BLaER1 treated with 17β-estradiol and CSF1 and Interleukin-3, amounts not matched to agents 10 nM and 100 nM (cell line): Measurements from ENCODE around the gene RPS6KA5.

ENCODE experiments used
- H3K27ac ChIP-seq, 11 experiments: shearing (Covaris generic); formaldehyde crosslinking; 2 replicates each; pipeline ENCODE4 v1.8.1; 2022
- H3K27me3 ChIP-seq, 11 experiments: shearing (Covaris generic); formaldehyde crosslinking; 2 replicates each; pipeline ENCODE4 v1.8.1; 2022
- H3K36me3 ChIP-seq, 11 experiments: shearing (Covaris generic); formaldehyde crosslinking; 2 replicates each; pipeline ENCODE4 v1.8.1; 2022
- H3K4me1 ChIP-seq, 10 experiments: shearing (Covaris generic); formaldehyde crosslinking; 2 replicates each; pipeline ENCODE4 v1.8.1; 2022
- H3K4me2 ChIP-seq, 11 experiments: shearing (Covaris generic); formaldehyde crosslinking; 2 replicates each; pipeline ENCODE4 v1.8.1; 2022
- H3K4me3 ChIP-seq, 10 experiments: shearing (Covaris generic); formaldehyde crosslinking; 2 replicates each; pipeline ENCODE4 v1.8.1; 2022
- H3K9ac ChIP-seq, 11 experiments: shearing (Covaris generic); formaldehyde crosslinking; 2 replicates each; pipeline ENCODE4 v1.8.1; 2022
- H3K9me3 ChIP-seq, 11 experiments: shearing (Covaris generic); formaldehyde crosslinking; replicated peaks in 1 of 11; 2 replicates each; pipeline ENCODE4 v1.8.1; 2022
- H4K20me1 ChIP-seq, 11 experiments: shearing (Covaris generic); formaldehyde crosslinking; 2 replicates each; pipeline ENCODE4 v1.8.1; 2022
- Cebpa-rat ChIP-seq, 11 experiments: shearing (Covaris generic); IDR thresholded peaks; 2 replicates each; pipeline ENCODE4 v1.8.1; 2022

RPS6KA5 gene

DNA sequence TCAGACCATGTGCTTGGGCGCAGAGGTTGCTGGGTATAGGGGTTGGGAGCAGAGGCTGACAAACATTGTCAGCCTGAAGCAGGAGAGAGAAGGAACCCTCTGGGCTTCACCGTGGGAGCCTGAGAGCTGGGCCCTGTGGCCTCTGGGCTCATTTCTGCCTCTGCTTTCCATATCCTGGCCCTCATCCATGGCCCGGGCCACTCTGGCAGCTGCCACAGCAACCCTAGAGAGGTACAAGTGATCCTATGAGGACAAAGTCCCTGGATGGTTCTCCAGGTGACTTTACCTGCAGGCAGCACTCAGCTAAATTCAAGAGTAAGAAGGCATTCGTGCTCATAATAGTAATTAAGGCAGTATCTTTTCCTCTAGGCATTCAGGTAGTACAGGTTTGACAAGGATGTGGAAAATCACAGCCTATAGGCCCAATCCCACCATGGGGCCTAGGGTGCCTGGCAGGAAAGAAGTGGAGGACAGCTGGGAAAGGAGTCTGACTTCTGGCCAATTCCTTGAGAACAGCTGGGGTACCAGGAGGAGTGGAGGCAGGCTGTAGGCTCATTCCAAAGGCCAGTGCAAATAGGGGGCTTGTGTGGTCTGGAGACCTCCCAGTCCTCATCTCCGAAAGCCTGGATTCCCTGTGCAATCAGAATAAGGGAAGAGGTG, 240.6 kb downstream of the RPS6KA5 start:
- H3K27ac ChIP-seq: no peak overlapping the region
- H3K27me3 ChIP-seq: no peaks in the 10 kb centered on the region; a peak in 1 of 22 replicates
- peaks cover 0 to 4% (median 0%) of the 10 kb centered on the region in 11 experiments; a peak in 1 of 22 replicates for H3K36me3 ChIP-seq
- H3K9ac ChIP-seq: no peak overlapping the region
- H4K20me1 ChIP-seq: peaks cover 0 to 7% (median 0%) of the 10 kb centered on the region in 11 experiments; a peak in 6 of 22 replicates
- TF ChIP-seq Cebpa-rat (IDR thresholded peaks at IDR 0.05): no peak
- no peak overlapping the region for H3K4me2 ChIP-seq
- no peak overlapping the region for H3K4me3 ChIP-seq
- H3K4me1 ChIP-seq: peaks cover 7 to 22% (median 15%) of the 10 kb centered on the region in 10 experiments
- peaks cover 28 to 33% (median 32%) of the 10 kb centered on the region in 11 experiments for H3K9me3 ChIP-seq

- Histone ChIP-seq H3K4me2 (no peak overlapping the region), H4K20me1 (peaks cover 0 to 16% (median 0%) of the 10 kb centered on the region in 11 experiments; a peak in 7 of 22 replicates), H3K4me3 (no peak overlapping the region), H3K9ac (no peak overlapping the region), H3K36me3 (peaks cover 0 to 4% (median 0%) of the 10 kb centered on the region in 11 experiments; a peak in 1 of 22 replicates), H3K27ac (no peak overlapping the region), H3K9me3 (peaks cover 16 to 21% (median 20%) of the 10 kb centered on the region in 11 experiments), H3K4me1 (peaks cover 13 to 26% (median 22%) of the 10 kb centered on the region in 10 experiments), H3K27me3 (no peaks in the 10 kb centered on the region)
- TF ChIP-seq Cebpa-rat (IDR thresholded peaks at IDR 0.05): no peak
Observed at GRCh38 chr14:90818715-90819114, 241.7 kb downstream of the RPS6KA5 start.

GRCh38 chr14:90816681-90817436, 243.6 kb downstream of the RPS6KA5 start:
- Histone ChIP-seq H4K20me1 (peaks cover 0 to 29% (median 4%) of the 10 kb centered on the region in 11 experiments; a peak in 9 of 22 replicates), H3K27ac (peak overlapping the region in 1 of 11 experiments; percentile 44; a peak in 1 of 22 replicates), H3K4me2 (peak overlapping the region; percentile 35 to 73 (median 48); a peak in 15 of 22 replicates), H3K9ac (peak overlapping the region in 6 of 11 experiments; percentile 17 to 89 (median 31); a peak in 7 of 22 replicates), H3K4me1 (peaks cover 16 to 27% (median 23%) of the 10 kb centered on the region in 10 experiments), H3K27me3 (no peaks in the 10 kb centered on the region), H3K36me3 (no peaks in the 10 kb centered on the region), H3K9me3 (peaks cover 0 to 2% (median 2%) of the 10 kb centered on the region in 11 experiments; a peak in 10 of 22 replicates), H3K4me3 (peak overlapping the region in 1 of 10 experiments; percentile 34; a peak in 1 of 20 replicates)
- no peak for TF ChIP-seq Cebpa-rat (IDR thresholded peaks at IDR 0.05)

DNA sequence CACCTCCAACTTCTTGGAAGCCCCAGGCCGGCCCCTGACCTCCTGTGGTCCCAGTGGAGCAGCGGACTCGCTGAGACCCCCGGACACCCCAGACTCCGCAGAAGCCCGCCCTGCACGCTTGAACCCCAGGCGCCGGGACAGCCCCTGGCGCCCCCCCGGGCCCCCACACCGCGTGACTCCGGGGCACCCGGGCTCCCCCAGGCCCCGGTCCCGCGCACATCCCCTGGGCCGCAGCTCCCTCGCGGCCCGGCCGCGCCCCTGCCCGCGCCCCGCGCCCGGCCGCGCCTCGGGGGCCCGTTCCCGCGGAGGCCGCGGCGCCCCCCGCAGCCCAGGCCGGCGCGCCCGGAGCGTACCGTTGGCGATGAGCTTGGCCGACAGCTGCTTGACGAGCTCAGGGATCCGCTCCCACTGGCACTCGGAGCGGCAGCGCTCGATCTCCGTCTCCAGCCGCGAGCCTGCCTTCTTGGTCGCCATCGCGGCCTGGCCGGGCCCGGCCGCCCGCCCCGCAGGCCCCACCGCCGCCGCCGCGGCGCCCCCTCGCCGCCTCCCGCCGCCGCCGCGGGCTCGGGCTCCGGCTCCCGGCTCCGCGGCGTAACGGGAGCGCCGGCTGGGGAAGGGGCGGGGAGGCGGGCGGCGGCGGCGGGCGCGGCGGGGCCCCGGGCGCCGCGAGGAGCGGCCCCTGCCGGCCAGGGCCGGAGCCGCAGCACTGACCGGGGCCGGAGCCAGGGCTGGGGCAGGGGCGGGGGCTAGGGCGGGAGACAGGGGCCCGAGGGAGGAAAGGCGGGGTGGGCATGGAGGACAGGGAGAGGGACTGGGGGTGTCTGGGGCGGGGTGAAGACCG, 244.4 kb downstream of the RPS6KA5 start, which contains the start of gene TTC7B:
TTC7B (minus strand) TSS at position 609 of the 841 bp plus-strand sequence; CDS start at position 474, 135 bp downstream.
- peak within 1 kb of the TSS; percentile 74 to 97 (median 87) for H3K4me3 ChIP-seq
- peak within 1 kb of the TSS; percentile 90 to 99 (median 97) for H3K4me2 ChIP-seq
- H3K36me3 ChIP-seq: no peaks in the 10 kb centered on the region
- H3K4me1 ChIP-seq: peaks cover 16 to 29% (median 21%) of the 10 kb centered on the region in 10 experiments
- H4K20me1 ChIP-seq: peaks cover 0 to 36% (median 4%) of the 10 kb centered on the region in 11 experiments; a peak in 9 of 22 replicates
- peak within 1 kb of the TSS; percentile 84 to 98 (median 91) for H3K9ac ChIP-seq
- no peaks in the 10 kb centered on the region for H3K27me3 ChIP-seq
- no peak for TF ChIP-seq Cebpa-rat (IDR thresholded peaks at IDR 0.05)
- no peaks in the 10 kb centered on the region for H3K9me3 ChIP-seq
- peak within 1 kb of the TSS; percentile 76 to 92 (median 84) for H3K27ac ChIP-seq

GRCh38 chr14:90815572-90815821, 244.9 kb downstream of the RPS6KA5 start:
- no peaks in the 10 kb centered on the region for H3K9me3 ChIP-seq
- H3K9ac ChIP-seq: peak overlapping the region; percentile 84 to 98 (median 91)
- no peaks in the 10 kb centered on the region for H3K27me3 ChIP-seq
- H3K27ac ChIP-seq: peak overlapping the region; percentile 76 to 92 (median 84)
- H3K4me3 ChIP-seq: peak overlapping the region; percentile 74 to 97 (median 87)
- peak overlapping the region; percentile 90 to 99 (median 97) for H3K4me2 ChIP-seq
- no peaks in the 10 kb centered on the region for H3K36me3 ChIP-seq
- no peak for TF ChIP-seq Cebpa-rat (IDR thresholded peaks at IDR 0.05)
- H4K20me1 ChIP-seq: peaks cover 0 to 41% (median 4%) of the 10 kb centered on the region in 11 experiments; a peak in 9 of 22 replicates
- H3K4me1 ChIP-seq: peaks cover 16 to 30% (median 18%) of the 10 kb centered on the region in 10 experiments

GRCh38 chr14:90814806-90815571, 245.5 kb downstream of the RPS6KA5 start:
- H4K20me1 ChIP-seq: peaks cover 0 to 44% (median 4%) of the 10 kb centered on the region in 11 experiments; a peak in 9 of 22 replicates
- no peaks in the 10 kb centered on the region for H3K9me3 ChIP-seq
- peak overlapping the region in 6 of 11 experiments; percentile 81 to 92 (median 84); a peak in 9 of 22 replicates for H3K27ac ChIP-seq
- peaks cover 16 to 35% (median 21%) of the 10 kb centered on the region in 10 experiments for H3K4me1 ChIP-seq
- no peak for TF ChIP-seq Cebpa-rat (IDR thresholded peaks at IDR 0.05)
- H3K9ac ChIP-seq: peak overlapping the region; percentile 84 to 98 (median 91)
- H3K4me2 ChIP-seq: peak overlapping the region; percentile 90 to 99 (median 97)
- H3K4me3 ChIP-seq: peak overlapping the region; percentile 74 to 97 (median 87)
- no peaks in the 10 kb centered on the region for H3K27me3 ChIP-seq
- no peaks in the 10 kb centered on the region for H3K36me3 ChIP-seq

DNA sequence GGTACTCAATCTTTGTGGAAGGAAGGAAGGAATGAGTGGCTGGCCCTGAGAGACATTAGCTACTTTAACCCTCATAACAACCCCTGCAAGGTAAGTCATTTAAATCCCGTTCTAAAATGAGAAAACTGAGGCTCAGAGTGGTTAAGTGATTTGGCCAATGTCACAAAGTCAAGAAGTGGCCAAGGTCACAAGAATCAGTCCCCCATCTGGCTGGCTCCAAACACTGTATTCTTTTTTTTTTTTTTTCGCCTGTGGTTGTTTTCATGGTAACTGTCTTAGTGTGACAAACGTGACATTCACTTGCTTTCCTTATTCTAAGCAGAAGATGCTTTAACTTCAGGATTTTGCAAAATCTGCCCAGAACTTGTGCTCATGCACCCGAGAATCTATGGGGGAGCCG, 247.0 kb downstream of the RPS6KA5 start:
- Histone ChIP-seq H3K4me3 (no peak overlapping the region), H3K27me3 (no peaks in the 10 kb centered on the region), H3K9ac (no peak overlapping the region), H3K36me3 (no peaks in the 10 kb centered on the region), H3K9me3 (no peaks in the 10 kb centered on the region), H4K20me1 (peaks cover 0 to 44% (median 4%) of the 10 kb centered on the region in 11 experiments; a peak in 9 of 22 replicates), H3K4me2 (peak overlapping the region in 3 of 11 experiments; percentile 11 to 98 (median 21); a peak in 2 of 22 replicates), H3K4me1 (peaks cover 21 to 43% (median 29%) of the 10 kb centered on the region in 10 experiments), H3K27ac (no peak overlapping the region)
- TF ChIP-seq Cebpa-rat (IDR thresholded peaks at IDR 0.05): no peak

- TF ChIP-seq Cebpa-rat (IDR thresholded peaks at IDR 0.05): no peak
- peaks cover 34 to 56% (median 41%) of the 10 kb centered on the region in 10 experiments for H3K4me1 ChIP-seq
- no peak overlapping the region for H3K9ac ChIP-seq
- H3K27ac ChIP-seq: no peak overlapping the region
- peaks cover 0 to 52% (median 4%) of the 10 kb centered on the region in 11 experiments; a peak in 7 of 22 replicates for H4K20me1 ChIP-seq
- H3K27me3 ChIP-seq: no peaks in the 10 kb centered on the region
- H3K4me2 ChIP-seq: no peak overlapping the region
- no peaks in the 10 kb centered on the region for H3K9me3 ChIP-seq
- H3K36me3 ChIP-seq: no peaks in the 10 kb centered on the region
- no peak overlapping the region for H3K4me3 ChIP-seq
Observed at GRCh38 chr14:90812109-90812508, 248.3 kb downstream of the RPS6KA5 start.
